ENCODE data around the gene KLF12. TPM values are rescaled to one million over a fixed set of nuclear protein-coding genes. Genes with fewer than 3 reads are reported as not detected.

The KLF12 gene
- total RNA-seq, 1 experiment from 2014 or later = 9.7 TPM

GRCh38 chr13:74098077-74098476 lies 36.1 kb downstream of the KLF12 start:
- Histone ChIP-seq H2BK15ac (ENCODE audit: low read depth, low read length) (no peak overlapping the region), H3K79me2 (ENCODE audit: insufficient read depth, low read length) (peaks cover 2% of the 10 kb centered on the region; the same call in 1 of the 2 replicates), H3K79me1 (ENCODE audit: insufficient read depth, low read depth, low read length, poor library complexity, severe bottlenecking) (no peaks in the 10 kb centered on the region), H3K4me1 (ENCODE audit: insufficient read depth, low read length) (no peaks in the 10 kb centered on the region), H3K18ac (ENCODE audit: insufficient read length, low read depth, low read length) (no peak overlapping the region), H4K20me1 (ENCODE audit: control insufficient read depth, insufficient read depth, insufficient read length) (no peaks in the 10 kb centered on the region), H4K91ac (ENCODE audit: insufficient read length, low read depth, low read length) (no peak overlapping the region), H3T11ph (ENCODE audit: low read length) (no peak overlapping the region), H3K4me2 (ENCODE audit: insufficient read depth, insufficient read length, low read length) (no peak overlapping the region), H3K23me2 (ENCODE audit: insufficient read length, low read depth, low read length, poor library complexity, severe bottlenecking) (no peaks in the 10 kb centered on the region), H2BK20ac (ENCODE audit: low read depth, low read length, poor library complexity, severe bottlenecking) (no peak overlapping the region), H2AFZ (ENCODE audit: low read length) (no peak overlapping the region), H2BK12ac (ENCODE audit: insufficient read length, low read depth, low read length) (no peak overlapping the region), H3K27me3 (ENCODE audit: insufficient read depth, low read length) (no peaks in the 10 kb centered on the region), H4K5ac (ENCODE audit: insufficient read length, low read depth, low read length) (no peak overlapping the region), H3K27ac (ENCODE audit: insufficient read length, low read depth, low read length) (no peak overlapping the region), H4K8ac (replicated peaks; ENCODE audit: insufficient read length, low read depth, low read length) (no peak overlapping the region), H2BK120ac (ENCODE audit: low read depth, low read length, poor library complexity, severe bottlenecking) (no peak overlapping the region), H3K56ac (ENCODE audit: insufficient read length, low read depth, low read length) (no peak overlapping the region), H2BK5ac (ENCODE audit: insufficient read length, low read length) (no peak overlapping the region), H3K4ac (ENCODE audit: low read depth, low read length) (no peak overlapping the region), H3K14ac (ENCODE audit: insufficient read depth, low read length) (no peak overlapping the region), H3K9ac (ENCODE audit: extremely low read depth, insufficient read length, low read length) (no peak overlapping the region), H3K23ac (ENCODE audit: insufficient read length, low read depth, low read length) (no peak overlapping the region), H2AK5ac (ENCODE audit: insufficient read length, low read length) (no peak overlapping the region), H3K9me3 (ENCODE audit: control insufficient read depth, low read depth, low read length) (no peaks in the 10 kb centered on the region)
- TF ChIP-seq, protein P1, sequence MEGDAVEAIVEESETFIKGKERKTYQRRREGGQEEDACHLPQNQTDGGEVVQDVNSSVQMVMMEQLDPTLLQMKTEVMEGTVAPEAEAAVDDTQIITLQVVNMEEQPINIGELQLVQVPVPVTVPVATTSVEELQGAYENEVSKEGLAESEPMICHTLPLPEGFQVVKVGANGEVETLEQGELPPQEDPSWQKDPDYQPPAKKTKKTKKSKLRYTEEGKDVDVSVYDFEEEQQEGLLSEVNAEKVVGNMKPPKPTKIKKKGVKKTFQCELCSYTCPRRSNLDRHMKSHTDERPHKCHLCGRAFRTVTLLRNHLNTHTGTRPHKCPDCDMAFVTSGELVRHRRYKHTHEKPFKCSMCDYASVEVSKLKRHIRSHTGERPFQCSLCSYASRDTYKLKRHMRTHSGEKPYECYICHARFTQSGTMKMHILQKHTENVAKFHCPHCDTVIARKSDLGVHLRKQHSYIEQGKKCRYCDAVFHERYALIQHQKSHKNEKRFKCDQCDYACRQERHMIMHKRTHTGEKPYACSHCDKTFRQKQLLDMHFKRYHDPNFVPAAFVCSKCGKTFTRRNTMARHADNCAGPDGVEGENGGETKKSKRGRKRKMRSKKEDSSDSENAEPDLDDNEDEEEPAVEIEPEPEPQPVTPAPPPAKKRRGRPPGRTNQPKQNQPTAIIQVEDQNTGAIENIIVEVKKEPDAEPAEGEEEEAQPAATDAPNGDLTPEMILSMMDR (conservative IDR thresholded peaks at IDR 0.05) = no peak
- Mint-ChIP-seq H3K36me3 (ENCODE audit: insufficient read depth in 1 of 3, low read depth in 3 of 3) (peaks cover 9 to 14% (median 11%) of the 10 kb centered on the region in 3 experiments), H3K27me3 (ENCODE audit: low read depth) (no peaks in the 10 kb centered on the region), H3K27ac (no peak overlapping the region), H3K9me3 (peaks cover 10 to 16% of the 10 kb centered on the region in 2 experiments), H3K4me1 (no peaks in the 10 kb centered on the region), H3K4me3 (no peak overlapping the region)
- no peak for DNase-seq
- no CpG with 5 or more reads among the region's 1 CpG for WGBS (ENCODE audit: extremely low coverage, insufficient read length, low lambda C conversion rate)

All from H9 (cell line).